SU-DHL-6 (cell line): ENCODE results near the gene PHF23.

Source experiments
- H2AFZ ChIP-seq: fragments of 200-600 bp; sonication (generic); 2 replicates; pipeline ENCODE4 v1.6.1; 2014; ENCODE audit warnings: low read depth, mild to moderate bottlenecking, moderate library complexity, mixed read lengths, antibody characterized with exemption, low read length; ENCODE audit not compliant: severe bottlenecking
- H3F3A ChIP-seq: fragments of 200-600 bp; shearing (Covaris generic); 2 replicates; pipeline ENCODE4 v1.6.0; 2016; ENCODE audit warnings: antibody characterized with exemption, mild to moderate bottlenecking; ENCODE audit not compliant: insufficient read depth
- H3K27ac ChIP-seq: fragments of 200-600 bp; sonication (generic); 2 replicates; pipeline ENCODE4 v1.5.1; 2016; ENCODE audit warnings: low read depth, mild to moderate bottlenecking, low read length, moderate library complexity, mixed read lengths
- H3K27me3 ChIP-seq: fragments of 200-600 bp; sonication (generic), shearing (Covaris generic); 2 replicates; pipeline ENCODE4 v1.6.0; 2014; ENCODE audit warnings: mild to moderate bottlenecking, low read length
- H3K36me3 ChIP-seq: fragments of 200-600 bp; sonication (generic); 2 replicates; pipeline ENCODE4 v1.6.1; 2014; ENCODE audit warnings: mild to moderate bottlenecking, low read length, mixed read lengths
- H3K4me2 ChIP-seq: fragments of 300-600, 200-600 bp; shearing (Covaris generic), sonication (generic); 2 replicates; pipeline ENCODE4 v1.6.0; 2014; ENCODE audit warnings: low read length, low read depth, mild to moderate bottlenecking; ENCODE audit not compliant: poor library complexity, severe bottlenecking
- H3K4me3 ChIP-seq: fragments of 200-600 bp; sonication (generic); 2 replicates; pipeline ENCODE4 v1.5.1; 2014; ENCODE audit warnings: antibody characterized with exemption, low read length, mild to moderate bottlenecking, mixed read lengths; ENCODE audit not compliant: insufficient read depth, poor library complexity, severe bottlenecking
- H3K79me2 ChIP-seq: fragments of 200-600 bp; sonication (generic); 2 replicates; pipeline ENCODE4 v1.6.1; 2014; ENCODE audit warnings: mild to moderate bottlenecking, low read length, moderate library complexity; ENCODE audit not compliant: insufficient read depth
- H3K9ac ChIP-seq: fragments of 200-600 bp; sonication (generic); 2 replicates; pipeline ENCODE4 v1.7.0; 2014; ENCODE audit warnings: mild to moderate bottlenecking, low read length
- H3K9me2 ChIP-seq: fragments of 200-600 bp; sonication (generic); replicated peaks from 2 replicates; pipeline ENCODE4 v1.6.1; 2014; ENCODE audit warnings: low read length; ENCODE audit not compliant: insufficient read depth
- H3K9me3 ChIP-seq: fragments of 200-600 bp; sonication (generic); 2 replicates; pipeline ENCODE4 v1.6.1; 2014; ENCODE audit warnings: low read length, mixed read lengths; ENCODE audit not compliant: insufficient read depth
- H4K20me1 ChIP-seq: fragments of 200-600 bp; sonication (generic); 2 replicates; pipeline ENCODE4 v1.6.1; 2014; ENCODE audit warnings: low read depth, mild to moderate bottlenecking, antibody characterized with exemption, low read length, moderate library complexity, mixed read lengths
- EZH2phosphoT487 ChIP-seq: fragments of 200-600 bp; sonication (generic), shearing (Covaris generic); conservative IDR thresholded peaks from 2 replicates; pipeline ENCODE4 v1.6.1; 2018; ENCODE audit warnings: mild to moderate bottlenecking, antibody characterized with exemption, low read length, moderate library complexity, mixed read lengths
- TF ChIP-seq, protein P1 (sequence below): fragments of 200-600 bp; sonication (generic); IDR thresholded peaks from one replicate; pipeline ENCODE4 v1.5.1; 2017; ENCODE audit warnings: antibody characterized with exemption, mild to moderate bottlenecking, low read length, moderate library complexity; ENCODE audit not compliant: insufficient read depth, poor library complexity, severe bottlenecking

The PHF23 gene

GRCh38 chr17:7243453-7243729, 4.1 kb upstream of the PHF23 start:
- H2AFZ ChIP-seq: no peak overlapping the region
- H3K4me3 ChIP-seq: peak overlapping the region; percentile 90
- H3F3A ChIP-seq: peaks cover 45% of the 10 kb centered on the region
- H4K20me1 ChIP-seq: no peaks in the 10 kb centered on the region
- H3K36me3 ChIP-seq: no peaks in the 10 kb centered on the region; the same call in 1 of the 2 replicates
- H3K27me3 ChIP-seq: no peaks in the 10 kb centered on the region
- peak overlapping the region; percentile 84; the same call in 1 of the 2 replicates for H3K27ac ChIP-seq
- peak overlapping the region; percentile 97 for H3K9ac ChIP-seq
- no peaks in the 10 kb centered on the region for H3K9me2 ChIP-seq
- H3K4me2 ChIP-seq: peak overlapping the region; percentile 92
- H3K9me3 ChIP-seq: no peaks in the 10 kb centered on the region
- TF ChIP-seq, protein P1, sequence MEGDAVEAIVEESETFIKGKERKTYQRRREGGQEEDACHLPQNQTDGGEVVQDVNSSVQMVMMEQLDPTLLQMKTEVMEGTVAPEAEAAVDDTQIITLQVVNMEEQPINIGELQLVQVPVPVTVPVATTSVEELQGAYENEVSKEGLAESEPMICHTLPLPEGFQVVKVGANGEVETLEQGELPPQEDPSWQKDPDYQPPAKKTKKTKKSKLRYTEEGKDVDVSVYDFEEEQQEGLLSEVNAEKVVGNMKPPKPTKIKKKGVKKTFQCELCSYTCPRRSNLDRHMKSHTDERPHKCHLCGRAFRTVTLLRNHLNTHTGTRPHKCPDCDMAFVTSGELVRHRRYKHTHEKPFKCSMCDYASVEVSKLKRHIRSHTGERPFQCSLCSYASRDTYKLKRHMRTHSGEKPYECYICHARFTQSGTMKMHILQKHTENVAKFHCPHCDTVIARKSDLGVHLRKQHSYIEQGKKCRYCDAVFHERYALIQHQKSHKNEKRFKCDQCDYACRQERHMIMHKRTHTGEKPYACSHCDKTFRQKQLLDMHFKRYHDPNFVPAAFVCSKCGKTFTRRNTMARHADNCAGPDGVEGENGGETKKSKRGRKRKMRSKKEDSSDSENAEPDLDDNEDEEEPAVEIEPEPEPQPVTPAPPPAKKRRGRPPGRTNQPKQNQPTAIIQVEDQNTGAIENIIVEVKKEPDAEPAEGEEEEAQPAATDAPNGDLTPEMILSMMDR: no peak
- no peak for TF ChIP-seq EZH2phosphoT487
- H3K79me2 ChIP-seq: peaks cover 44% of the 10 kb centered on the region

- no peak for TF ChIP-seq EZH2phosphoT487
- TF ChIP-seq, protein P1: no peak
- no peaks in the 10 kb centered on the region for H3K27me3 ChIP-seq
- no peaks in the 10 kb centered on the region for H3K9me3 ChIP-seq
- H2AFZ ChIP-seq: peak overlapping the region; percentile 76
- H3K4me2 ChIP-seq: peak overlapping the region; percentile 92
- H3K79me2 ChIP-seq: peaks cover 39% of the 10 kb centered on the region
- H3K4me3 ChIP-seq: peak overlapping the region; percentile 90
- H4K20me1 ChIP-seq: no peaks in the 10 kb centered on the region
- peaks cover 45% of the 10 kb centered on the region for H3F3A ChIP-seq
- H3K27ac ChIP-seq: peak overlapping the region; percentile 84
- H3K36me3 ChIP-seq: no peaks in the 10 kb centered on the region; the same call in 1 of the 2 replicates
- no peaks in the 10 kb centered on the region for H3K9me2 ChIP-seq
- peak overlapping the region; percentile 97 for H3K9ac ChIP-seq
These were observed 3.6 kb upstream of the PHF23 start for GRCh38 chr17:7242717-7243452.

GRCh38 chr17:7241783-7242716, 2.8 kb upstream of the PHF23 start, which contains the start of gene GABARAP:
Gene GABARAP (minus strand): TSS chr17:7242449. CDS start chr17:7242330, 119 bp downstream.
- Histone ChIP-seq H3K36me3 (no peaks in the 10 kb centered on the region; the same call in 1 of the 2 replicates), H3K79me2 (peaks cover 37% of the 10 kb centered on the region), H3K27ac (peak within 1 kb of the TSS; percentile 84), H4K20me1 (peaks cover 4% of the 10 kb centered on the region; the same call in 1 of the 2 replicates), H2AFZ (peak within 1 kb of the TSS; percentile 76), H3K27me3 (no peaks in the 10 kb centered on the region), H3K9me2 (no peaks in the 10 kb centered on the region), H3K4me2 (peak within 1 kb of the TSS; percentile 92), H3K9ac (peak within 1 kb of the TSS; percentile 97), H3K9me3 (no peaks in the 10 kb centered on the region), H3F3A (peaks cover 50% of the 10 kb centered on the region), H3K4me3 (peak within 1 kb of the TSS; percentile 90)
- TF ChIP-seq EZH2phosphoT487: no peak
- TF ChIP-seq, protein P1: no peak
